Endodermal cell (in vitro differentiated cells): ENCODE measurements around the gene VKORC1L1. TPM values are rescaled to one million over a fixed set of nuclear protein-coding genes. Genes with fewer than 3 reads are reported as not detected.
"Not testable (repeated sequence)": the region's sequence is repeated elsewhere in the genome, so short reads cannot be mapped to it uniquely, and the experiment has no call there.

Source experiments
- DNase-seq: peaks from one replicate; pipeline ENCODE4 v3.0.0-alpha.2; 2017
- H3K27ac ChIP-seq: 2 replicates; pipeline ENCODE4 v1.5.1; 2013; ENCODE audit warnings: mild to moderate bottlenecking, low read depth, low read length, moderate library complexity
- H3K27me3 ChIP-seq: 2 replicates; pipeline ENCODE4 v1.6.1; 2013; ENCODE audit warnings: mild to moderate bottlenecking, low read length, moderate library complexity; ENCODE audit not compliant: insufficient read depth, control insufficient read depth, poor library complexity, severe bottlenecking
- H3K36me3 ChIP-seq: 2 replicates; pipeline ENCODE4 v1.7.0; 2013; ENCODE audit warnings: mild to moderate bottlenecking, low read length, moderate library complexity; ENCODE audit not compliant: control insufficient read depth, insufficient read depth
- H3K4me1 ChIP-seq: one replicate; pipeline ENCODE4 v1.7.0; 2013; ENCODE audit warnings: low read length; ENCODE audit not compliant: control insufficient read depth, insufficient read depth
- H3K4me3 ChIP-seq: 2 replicates; pipeline ENCODE4 v1.5.1; 2013; ENCODE audit warnings: mild to moderate bottlenecking, low read length, moderate library complexity
- H3K9ac ChIP-seq: 2 replicates; pipeline ENCODE4 v1.6.1; 2013; ENCODE audit warnings: mild to moderate bottlenecking, low read length, moderate library complexity; ENCODE audit not compliant: poor library complexity, severe bottlenecking; ENCODE audit errors: extremely low read depth
- H3K9me3 ChIP-seq: 2 replicates; pipeline ENCODE4 v1.6.1; 2013; ENCODE audit warnings: mild to moderate bottlenecking, low read length, moderate library complexity; ENCODE audit not compliant: control insufficient read depth
- H3K27ac Mint-ChIP-seq: 2 replicates; pipeline ENCODE4 v1.8.0; 2020; ENCODE audit warnings: mixed read lengths
- H3K27me3 Mint-ChIP-seq: 2 replicates; pipeline ENCODE4 v1.8.0; 2021; ENCODE audit warnings: mild to moderate bottlenecking, mixed read lengths; ENCODE audit not compliant: insufficient read depth
- H3K36me3 Mint-ChIP-seq: 2 replicates; pipeline ENCODE4 v1.8.0; 2020; ENCODE audit warnings: low read depth, mixed read lengths
- H3K4me1 Mint-ChIP-seq: 2 replicates; pipeline ENCODE4 v1.8.0; 2020; ENCODE audit warnings: mixed read lengths
- H3K4me3 Mint-ChIP-seq: 2 replicates; pipeline ENCODE4 v1.8.0; 2020; ENCODE audit warnings: mild to moderate bottlenecking, moderate library complexity, mixed read lengths
- H3K9me3 Mint-ChIP-seq: 2 replicates; pipeline ENCODE4 v1.8.0; 2020; ENCODE audit warnings: mild to moderate bottlenecking, mixed read lengths
- WGBS, 2 experiments: methylation state at CpG; one replicate each; pipeline versions ENCODE4 v1.1.5 to v1.1.7; 2013; ENCODE audit warnings: missing lambda C conversion rate in 2 of 2, mixed read lengths in 1 of 2; ENCODE audit not compliant: insufficient coverage in 1 of 2, insufficient read length in 1 of 2; 5-methylcytosine and 5-hydroxymethylcytosine counted together
- total RNA-seq, 2 donors: library from RNA; stranded (reverse); fragmentation: NEBNext Ultra II Directional in 1 of 2; extraction: Animal tissue kit (Norgen Biotek cat#: 25700) in 1 of 2; gene quantifications; 2 replicates in 1 of 2; 3 replicates in 1 of 2; pipeline ENCODE4 v1.2.1, GENCODE V29; 2021
- TF ChIP-seq, protein P1 (sequence below): fragments of 200-600 bp; sonication (generic); conservative IDR thresholded peaks from 2 replicates; pipeline ENCODE4 v1.5.0; 2021; ENCODE audit warnings: antibody characterized with exemption, mild to moderate bottlenecking

Gene VKORC1L1
- total RNA-seq, 2 donors from 2014 or later = 20.7 to 24.7 TPM

GRCh38 chr7:65989694-65990080, 116.8 kb downstream of the VKORC1L1 start:
- TF ChIP-seq, protein P1, sequence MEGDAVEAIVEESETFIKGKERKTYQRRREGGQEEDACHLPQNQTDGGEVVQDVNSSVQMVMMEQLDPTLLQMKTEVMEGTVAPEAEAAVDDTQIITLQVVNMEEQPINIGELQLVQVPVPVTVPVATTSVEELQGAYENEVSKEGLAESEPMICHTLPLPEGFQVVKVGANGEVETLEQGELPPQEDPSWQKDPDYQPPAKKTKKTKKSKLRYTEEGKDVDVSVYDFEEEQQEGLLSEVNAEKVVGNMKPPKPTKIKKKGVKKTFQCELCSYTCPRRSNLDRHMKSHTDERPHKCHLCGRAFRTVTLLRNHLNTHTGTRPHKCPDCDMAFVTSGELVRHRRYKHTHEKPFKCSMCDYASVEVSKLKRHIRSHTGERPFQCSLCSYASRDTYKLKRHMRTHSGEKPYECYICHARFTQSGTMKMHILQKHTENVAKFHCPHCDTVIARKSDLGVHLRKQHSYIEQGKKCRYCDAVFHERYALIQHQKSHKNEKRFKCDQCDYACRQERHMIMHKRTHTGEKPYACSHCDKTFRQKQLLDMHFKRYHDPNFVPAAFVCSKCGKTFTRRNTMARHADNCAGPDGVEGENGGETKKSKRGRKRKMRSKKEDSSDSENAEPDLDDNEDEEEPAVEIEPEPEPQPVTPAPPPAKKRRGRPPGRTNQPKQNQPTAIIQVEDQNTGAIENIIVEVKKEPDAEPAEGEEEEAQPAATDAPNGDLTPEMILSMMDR = no peak
- Mint-ChIP-seq H3K4me3 (no peak overlapping the region), H3K27ac (no peak overlapping the region), H3K9me3 (no peaks in the 10 kb centered on the region), H3K36me3 (no peaks in the 10 kb centered on the region), H3K27me3 (peaks cover under 1% of the 10 kb centered on the region), H3K4me1 (peaks cover 3% of the 10 kb centered on the region)
- Histone ChIP-seq H3K4me3 (no peak overlapping the region), H3K9ac (no peak overlapping the region), H3K27me3 (no peaks in the 10 kb centered on the region), H3K27ac (no peak overlapping the region), H3K4me1 (no peaks in the 10 kb centered on the region), H3K36me3 (no peaks in the 10 kb centered on the region), H3K9me3 (no peaks in the 10 kb centered on the region)
- WGBS, 2 experiments = 75% methylated on average over 3 of the region's 3 CpGs; no CpG with 5 or more reads in 1 of the 2 experiments
- DNase-seq = no peak

DNA sequence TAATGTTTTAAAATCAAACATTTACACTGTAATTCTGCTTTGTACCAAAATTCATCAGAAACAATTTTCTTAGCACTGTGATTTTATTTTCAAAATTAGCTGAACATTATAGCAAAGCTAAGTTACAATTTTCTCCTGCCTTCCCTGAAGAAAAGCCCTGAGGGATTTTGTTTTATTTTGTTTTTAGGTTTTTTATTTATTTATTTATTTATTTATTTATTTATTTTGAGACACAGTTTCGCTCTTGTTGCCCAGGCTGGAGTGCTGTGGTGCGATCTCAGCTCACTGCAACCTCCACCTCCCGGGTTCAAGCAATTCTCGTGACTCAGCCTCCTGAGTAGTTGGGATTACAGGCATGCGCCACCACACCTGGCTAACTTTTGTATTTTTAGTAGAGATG, 119.0 kb downstream of the VKORC1L1 start:
- not testable (repeated sequence) for H3K9me3 Mint-ChIP-seq, DNase-seq, H3K9me3 ChIP-seq, H3K27ac Mint-ChIP-seq, H3K27me3 Mint-ChIP-seq, H3K27ac ChIP-seq, H3K4me1 ChIP-seq, H3K9ac ChIP-seq, H3K36me3 ChIP-seq, H3K4me1 Mint-ChIP-seq, H3K27me3 ChIP-seq, H3K36me3 Mint-ChIP-seq, H3K4me3 ChIP-seq, H3K4me3 Mint-ChIP-seq
- WGBS, 2 experiments = 96 to 97% methylated on average over 4 to 5 of the region's 5 CpGs

DNA sequence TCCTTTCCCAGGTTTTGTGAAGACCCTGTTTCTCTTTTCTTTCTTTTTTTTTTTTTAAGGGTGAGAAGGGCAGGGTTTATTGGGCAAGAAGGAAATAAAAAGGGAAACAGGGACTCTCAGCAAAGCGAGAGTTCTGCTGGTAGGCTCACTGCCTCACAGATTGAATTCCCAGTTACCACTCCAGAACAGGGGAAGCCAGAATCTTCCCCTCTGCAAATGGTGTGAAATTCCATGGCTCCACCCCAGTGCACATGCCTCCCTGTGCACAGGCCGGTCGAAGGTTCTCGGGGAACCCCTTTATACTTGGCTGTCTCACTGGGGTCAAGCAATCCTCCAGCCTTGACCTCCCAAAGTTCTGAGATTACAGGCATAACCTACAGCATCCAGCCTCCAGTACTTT, 119.7 kb downstream of the VKORC1L1 start:
- H3K36me3 Mint-ChIP-seq = no peaks in the 10 kb centered on the region
- no peaks in the 10 kb centered on the region for H3K9me3 Mint-ChIP-seq
- no peak for DNase-seq
- no peaks in the 10 kb centered on the region for H3K27me3 ChIP-seq
- no peaks in the 10 kb centered on the region for H3K4me1 ChIP-seq
- peaks cover 3% of the 10 kb centered on the region for H3K4me1 Mint-ChIP-seq
- 91 to 100% methylated on average over 3 to 4 of the region's 4 CpGs for WGBS, 2 experiments
- H3K4me3 Mint-ChIP-seq = no peak overlapping the region
- no peaks in the 10 kb centered on the region for H3K9me3 ChIP-seq
- H3K9ac ChIP-seq = no peak overlapping the region
- TF ChIP-seq, protein P1 = no peak
- no peak overlapping the region for H3K4me3 ChIP-seq
- H3K27ac Mint-ChIP-seq = no peak overlapping the region
- H3K27me3 Mint-ChIP-seq = peaks cover 7% of the 10 kb centered on the region
- no peak overlapping the region for H3K27ac ChIP-seq
- H3K36me3 ChIP-seq = no peaks in the 10 kb centered on the region

DNA sequence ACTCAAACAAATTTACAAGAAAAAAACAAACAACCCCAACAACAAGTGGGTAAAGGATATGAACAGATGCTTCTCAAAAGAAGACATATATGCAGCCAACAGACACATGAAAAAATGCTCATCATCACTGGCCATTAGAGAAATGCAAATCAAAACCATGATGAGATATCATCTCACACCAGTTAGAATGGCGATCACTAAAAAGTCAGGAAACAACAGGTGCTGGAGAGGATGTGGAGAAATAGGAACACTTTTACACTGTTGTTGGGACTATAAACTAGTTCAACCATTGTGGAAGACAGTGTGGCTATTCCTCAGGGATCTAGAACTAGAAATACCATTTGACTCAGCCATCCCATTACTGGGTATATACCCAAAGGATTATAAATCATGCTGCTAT, 122.1 kb downstream of the VKORC1L1 start:
- not testable (repeated sequence) for DNase-seq, H3K27me3 ChIP-seq, H3K4me3 ChIP-seq, H3K4me1 ChIP-seq, H3K9me3 ChIP-seq, H3K4me1 Mint-ChIP-seq, H3K36me3 Mint-ChIP-seq, H3K9ac ChIP-seq, H3K27me3 Mint-ChIP-seq, H3K9me3 Mint-ChIP-seq, H3K4me3 Mint-ChIP-seq, H3K27ac ChIP-seq, H3K36me3 ChIP-seq, H3K27ac Mint-ChIP-seq
- WGBS, 2 experiments = 50% methylated on average over 1 of the region's 1 CpG; no CpG with 5 or more reads in 1 of the 2 experiments

DNA sequence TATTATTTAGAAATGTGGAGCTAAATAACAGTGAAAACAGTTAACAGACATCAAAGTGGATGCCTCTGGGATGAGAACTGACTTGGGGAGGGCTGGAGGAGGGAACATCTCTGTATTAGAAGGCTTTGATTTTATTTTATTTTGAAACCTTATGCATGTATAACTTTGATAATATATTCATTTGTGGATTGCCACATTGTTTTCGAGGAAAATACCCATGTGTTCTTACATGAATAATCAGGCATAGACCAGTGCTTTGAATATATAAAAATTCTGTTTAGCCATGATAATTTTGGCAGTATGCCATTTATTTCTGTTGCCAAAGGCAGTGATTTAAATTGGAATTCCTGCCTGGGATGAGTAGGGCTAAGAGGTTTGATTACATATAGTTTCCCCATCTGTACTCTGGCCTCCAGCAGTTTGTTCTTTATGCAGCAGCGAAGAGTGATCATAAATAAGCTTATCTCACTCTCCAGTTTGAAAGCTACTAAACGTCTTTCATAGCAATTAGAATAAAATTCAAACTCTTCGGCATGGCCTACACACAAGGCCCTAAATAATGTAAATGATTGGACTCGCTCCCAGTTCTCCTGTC, 128.0 kb downstream of the VKORC1L1 start:
- H3K9ac ChIP-seq, H3K27me3 Mint-ChIP-seq, H3K36me3 ChIP-seq, H3K9me3 ChIP-seq, H3K9me3 Mint-ChIP-seq, H3K4me1 ChIP-seq, H3K4me3 ChIP-seq, H3K27ac Mint-ChIP-seq, H3K27me3 ChIP-seq, H3K4me3 Mint-ChIP-seq, H3K27ac ChIP-seq, H3K4me1 Mint-ChIP-seq, DNase-seq, H3K36me3 Mint-ChIP-seq: not testable (repeated sequence)
- 100% methylated on average over 1 of the region's 5 CpGs; no CpG with 5 or more reads in 1 of the 2 experiments for WGBS, 2 experiments

- H3K4me1 ChIP-seq, H3K27ac ChIP-seq, H3K36me3 Mint-ChIP-seq, H3K27me3 ChIP-seq, H3K4me3 Mint-ChIP-seq, H3K27me3 Mint-ChIP-seq, H3K36me3 ChIP-seq, H3K9me3 Mint-ChIP-seq, H3K9me3 ChIP-seq, H3K4me1 Mint-ChIP-seq, H3K4me3 ChIP-seq, DNase-seq, H3K9ac ChIP-seq: not testable (repeated sequence)
- peak overlapping the region; percentile 24 for H3K27ac Mint-ChIP-seq
- WGBS, 2 experiments = 86 to 87% methylated on average over 4 to 8 of the region's 8 CpGs
Observed at GRCh38 chr7:66005115-66005671, 132.3 kb downstream of the VKORC1L1 start.
